GM23248 (cell line): ENCODE data around the gene PAK6.

Source experiments
- EZH2 ChIP-seq: fragments of 200-600 bp; sonication (generic); IDR thresholded peaks from 2 replicates; pipeline ENCODE4 v1.6.1; 2018; ENCODE audit warnings: antibody characterized with exemption, mild to moderate bottlenecking; ENCODE audit not compliant: insufficient read depth, poor library complexity, severe bottlenecking
- EZH2phosphoT487 ChIP-seq: fragments of 200-600 bp; sonication (generic); IDR thresholded peaks from 2 replicates; pipeline ENCODE4 v1.6.1; 2018; ENCODE audit warnings: antibody characterized with exemption, moderate library complexity, mild to moderate bottlenecking, low read depth; ENCODE audit not compliant: insufficient read depth

- no peak for TF ChIP-seq EZH2
- no peak for TF ChIP-seq EZH2phosphoT487
Observed at GRCh38 chr15:40280260-40281056, 41.6 kb downstream of the PAK6 start.
